GM19238 (cell line): ENCODE measurements around the gene FAM76B.

Experiments used
- DNase-seq: peaks from one replicate; pipeline ENCODE4 v3.0.0; 2011; ENCODE audit warnings: low spot score; ENCODE audit not compliant: insufficient read length

The FAM76B gene

DNA sequence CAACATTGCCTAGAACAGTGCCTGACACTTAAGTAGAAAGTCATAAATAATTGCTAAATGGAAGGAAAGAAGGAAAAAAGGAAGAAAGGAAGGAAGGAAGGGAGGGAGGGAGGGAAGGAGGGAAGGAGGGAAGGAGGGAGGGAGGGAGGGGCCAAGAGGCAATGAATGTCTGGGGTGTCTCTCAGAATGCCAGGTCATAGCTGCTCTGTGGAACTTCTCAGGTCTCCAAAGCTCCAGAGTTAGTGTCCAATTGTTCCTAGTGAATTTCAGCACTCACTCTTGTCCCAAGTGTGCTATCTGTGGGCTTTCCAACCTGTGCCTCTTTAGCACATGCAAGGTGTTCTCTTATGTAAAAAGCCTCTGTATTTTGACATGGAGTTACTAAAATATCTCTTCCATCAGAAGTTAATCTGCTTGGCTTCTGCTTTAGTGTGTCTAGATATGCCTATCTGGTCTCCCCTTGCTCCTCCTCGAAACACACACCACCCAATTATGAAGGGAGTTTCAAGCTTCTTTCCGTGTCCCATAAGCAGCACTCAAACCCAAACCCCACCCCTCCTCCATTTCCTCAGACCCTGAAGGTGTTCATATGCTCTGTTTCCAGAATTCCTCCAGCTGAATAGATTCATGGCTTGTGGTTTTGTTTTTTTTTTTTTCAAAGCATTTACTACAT, 56.5 kb downstream of the FAM76B start:
- DNase-seq, result no peak

DNA sequence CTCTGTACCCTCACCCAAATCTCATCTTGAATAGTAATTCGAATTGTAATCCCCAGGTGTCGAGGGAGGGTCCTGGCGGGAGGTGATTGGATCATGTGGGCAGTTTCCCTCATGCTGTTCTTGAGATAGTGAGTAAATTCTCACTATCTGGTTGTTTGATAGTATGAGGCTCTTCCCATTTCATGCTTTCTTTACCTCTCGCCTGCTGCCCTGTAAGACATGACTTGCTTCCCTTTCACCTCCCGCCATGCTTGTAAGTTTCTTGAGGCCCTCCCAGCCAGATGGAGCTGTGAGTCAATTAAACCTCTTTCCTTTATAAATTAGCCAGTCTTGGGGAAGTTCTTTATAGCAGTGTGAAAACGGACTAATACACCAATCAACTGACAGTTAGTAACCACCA, 60.1 kb downstream of the FAM76B start:
- no peak for DNase-seq

DNA sequence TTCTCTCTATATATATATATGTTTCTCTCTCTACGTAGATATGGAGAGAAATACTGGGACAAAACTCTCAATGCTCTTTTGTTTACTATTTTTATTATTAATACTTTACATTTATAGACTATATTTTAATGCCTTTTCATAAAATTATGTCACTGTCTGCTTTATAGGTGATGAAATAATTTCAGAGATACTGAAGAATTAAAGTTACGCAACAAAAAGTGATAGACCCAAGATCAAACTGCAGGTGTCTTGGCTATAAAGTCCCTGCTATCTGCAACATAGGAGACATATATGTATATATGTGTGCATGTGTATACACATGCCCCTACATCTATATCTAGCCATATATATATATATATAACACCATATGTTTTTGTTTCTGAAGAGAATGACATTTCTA, 60.8 kb downstream of the FAM76B start:
- no peak for DNase-seq

DNA sequence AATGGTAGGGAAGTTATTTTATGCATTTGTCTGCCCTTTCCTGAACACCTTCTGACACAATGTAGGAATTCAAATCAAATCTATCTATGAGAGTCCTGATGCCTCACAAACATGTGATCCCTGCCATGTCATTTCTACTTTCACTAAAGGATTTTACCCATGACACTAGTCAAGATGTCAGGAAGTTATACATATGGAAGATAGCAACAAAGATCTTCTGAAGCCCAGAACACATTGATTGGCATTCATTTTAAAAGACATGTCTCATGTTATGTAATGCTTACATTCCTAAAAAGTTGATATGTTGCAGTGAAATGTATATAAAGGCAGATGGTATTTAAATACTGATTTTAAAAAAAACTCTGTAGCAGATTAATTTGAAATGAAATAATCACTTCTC, 61.5 kb downstream of the FAM76B start:
- no peak for DNase-seq

DNA sequence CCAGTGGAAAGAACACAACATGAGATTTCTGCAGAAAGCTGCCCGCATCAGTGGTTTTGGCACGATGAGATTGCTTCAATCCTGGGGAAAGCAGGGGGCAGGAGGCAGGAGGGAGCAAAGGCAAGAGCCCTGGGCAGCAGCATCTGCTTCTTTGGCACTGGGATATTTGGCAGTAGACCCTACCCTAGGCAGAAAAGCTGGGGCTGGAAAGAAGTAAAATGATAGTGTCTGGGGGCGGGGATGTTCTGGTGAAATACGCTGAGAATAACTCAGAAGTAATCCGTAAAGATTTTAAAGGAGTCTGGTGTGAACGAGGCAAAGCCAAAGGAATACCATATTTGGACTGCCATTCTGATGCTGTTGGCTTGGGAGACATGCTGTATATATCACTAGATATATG, 62.0 kb downstream of the FAM76B start:
- DNase-seq, result no peak

DNA sequence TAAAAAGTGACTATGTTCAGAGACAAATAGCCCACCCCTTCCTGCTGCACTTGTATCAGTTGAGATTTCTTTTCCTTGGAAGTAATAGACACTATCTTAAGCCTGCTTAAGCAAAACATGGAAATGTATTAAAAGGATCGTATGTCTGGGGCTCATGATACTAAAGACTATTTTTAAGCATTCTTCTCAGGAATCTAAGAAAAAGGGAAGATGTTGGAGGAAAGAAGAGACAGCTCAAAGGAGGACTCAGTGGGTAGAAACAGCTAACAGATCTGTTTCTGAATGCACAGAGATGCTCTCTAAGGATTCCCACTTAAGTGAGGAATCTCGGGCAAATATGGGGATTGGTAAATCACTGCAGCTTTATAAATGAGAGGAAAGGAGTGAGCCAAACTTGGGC, 62.5 kb downstream of the FAM76B start:
- no peak for DNase-seq

DNA sequence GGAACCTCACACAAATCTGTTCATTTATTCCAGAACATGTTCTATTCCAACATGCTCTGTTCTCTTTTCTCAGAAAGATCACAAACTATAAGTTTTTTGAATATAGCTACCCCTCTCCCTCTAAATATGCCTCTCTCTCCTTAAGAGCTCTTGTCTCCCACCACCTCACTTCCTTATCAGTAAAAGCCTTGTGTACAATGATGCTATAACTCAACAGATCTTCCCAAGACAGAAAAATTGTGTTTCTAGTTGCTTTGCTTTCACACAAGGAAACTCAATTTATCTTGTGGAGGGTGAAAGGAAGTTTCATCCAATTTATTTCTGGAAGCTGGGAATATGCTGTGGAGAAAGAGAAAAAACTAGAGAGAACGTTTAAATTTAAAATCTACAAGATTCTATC, 64.4 kb downstream of the FAM76B start:
- DNase-seq, result no peak

DNA sequence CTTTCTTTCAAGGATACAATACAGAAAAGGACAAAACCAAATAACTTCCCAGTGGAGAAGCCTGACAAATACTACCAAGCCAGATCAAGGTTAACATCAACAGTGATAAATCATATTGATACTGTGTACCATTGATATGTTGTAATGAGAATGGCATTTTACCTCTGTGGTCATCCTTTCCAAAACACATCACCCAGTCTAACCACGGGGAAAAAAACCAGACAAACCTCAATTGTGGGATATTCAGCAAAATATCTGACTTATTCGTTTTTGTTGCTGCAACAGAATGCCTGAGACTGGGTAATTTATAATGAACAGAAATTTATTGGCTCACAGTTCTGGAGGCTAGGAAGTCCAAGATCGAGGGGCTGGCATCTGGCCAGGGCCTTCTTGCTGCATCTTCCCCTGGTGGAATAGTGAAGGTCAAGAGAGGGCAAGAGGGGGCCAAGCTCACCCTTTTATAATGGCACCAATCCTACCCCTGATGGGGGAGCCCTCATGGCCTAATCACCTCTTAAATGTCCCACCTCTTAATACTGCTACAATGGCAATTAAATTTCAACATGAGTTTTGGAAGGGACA, 66.1 kb downstream of the FAM76B start:
- no peak for DNase-seq

DNA sequence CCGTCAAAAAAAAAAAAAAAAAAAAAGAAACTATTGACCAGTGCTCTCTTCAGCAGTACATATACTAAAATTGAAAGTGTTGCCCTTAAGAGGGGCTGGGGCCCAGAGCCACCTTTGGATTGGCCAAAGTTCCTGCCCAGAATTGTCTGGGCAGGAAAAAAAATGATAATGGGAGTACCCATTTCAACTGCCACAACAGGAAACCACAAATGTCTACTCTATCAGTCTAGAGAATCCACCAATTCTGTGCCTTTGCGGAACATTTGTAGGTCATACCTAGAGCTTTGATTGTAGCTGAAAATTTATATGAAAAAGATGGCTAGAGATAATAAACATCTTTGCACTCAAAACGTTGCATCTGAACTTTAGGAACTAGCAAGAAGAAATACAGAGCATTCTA, 69.4 kb downstream of the FAM76B start:
- DNase-seq, result no peak
